Measurements from ENCODE around the gene GKN1. TPM values are rescaled to one million over a fixed set of nuclear protein-coding genes. Genes with fewer than 3 reads are reported as not detected.

GKN1 gene, protein sequence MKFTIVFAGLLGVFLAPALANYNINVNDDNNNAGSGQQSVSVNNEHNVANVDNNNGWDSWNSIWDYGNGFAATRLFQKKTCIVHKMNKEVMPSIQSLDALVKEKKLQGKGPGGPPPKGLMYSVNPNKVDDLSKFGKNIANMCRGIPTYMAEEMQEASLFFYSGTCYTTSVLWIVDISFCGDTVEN
- not detected in 2 replicates for total RNA-seq (2014; rRNA removed; shearing (Covaris generic))

GRCh38 chr2:68974251-68974650 lies at the start of gene GKN1:
GKN1 (plus strand) TSS chr2:68974636; CDS start chr2:68974678, 42 bp downstream.
- no peak for DNase-seq

GRCh38 chr2:68925295-68925896 lies 49.0 kb upstream of the GKN1 start:
- Histone ChIP-seq H3K36me3 (replicated peaks; ENCODE audit: control insufficient read depth, insufficient read depth, low read length) (no peaks in the 10 kb centered on the region), H3K27me3 (ENCODE audit: control insufficient read depth, insufficient read depth, low read length) (no peaks in the 10 kb centered on the region), H3K4me3 (ENCODE audit: insufficient read depth, low read depth, low read length) (no peak overlapping the region)
- peak; percentile 65 for DNase-seq

More at GRCh38 chr2:68974251-68974650, at the start of gene GKN1:
- Histone ChIP-seq H3K4me3 (ENCODE audit: insufficient read depth, low read depth, low read length) (no peak within 1 kb of the TSS), H3K36me3 (replicated peaks; ENCODE audit: control insufficient read depth, insufficient read depth, low read length) (no peaks in the 10 kb centered on the region), H3K27me3 (ENCODE audit: control insufficient read depth, insufficient read depth, low read length) (no peaks in the 10 kb centered on the region)

- Histone ChIP-seq H3K4me3 (ENCODE audit: insufficient read depth, low read depth, low read length) (no peak overlapping the region), H3K27me3 (ENCODE audit: control insufficient read depth, insufficient read depth, low read length) (no peaks in the 10 kb centered on the region), H3K36me3 (replicated peaks; ENCODE audit: control insufficient read depth, insufficient read depth, low read length) (no peaks in the 10 kb centered on the region)
- no peak for DNase-seq
These were observed 47.6 kb upstream of the GKN1 start for GRCh38 chr2:68926796-68927195.

DNA sequence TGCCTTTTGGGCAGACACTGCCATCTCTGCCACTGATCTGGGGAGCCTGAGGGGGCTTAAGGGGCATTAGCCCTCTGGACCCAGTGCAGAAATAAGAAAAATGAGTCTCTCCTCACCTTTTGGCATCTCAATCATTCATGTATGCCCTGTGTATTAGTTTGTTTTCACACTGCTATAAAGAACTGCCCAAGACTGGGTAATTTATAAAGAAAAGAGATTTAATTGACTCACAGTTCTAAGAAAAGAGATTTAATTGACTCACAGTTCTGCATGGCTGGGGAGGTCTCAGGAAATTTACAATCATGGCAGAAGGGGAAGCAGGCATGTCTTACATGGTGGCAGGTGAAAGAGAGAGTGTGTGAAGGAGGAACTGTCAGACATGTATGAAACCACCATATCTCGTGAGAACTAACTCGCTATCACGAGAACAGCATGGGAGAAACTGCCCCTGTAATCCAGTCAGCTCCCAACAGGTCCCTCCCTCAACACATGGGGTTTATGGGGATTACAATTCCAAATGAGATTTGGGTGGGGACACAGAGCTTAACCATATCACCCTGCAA lies 43.2 kb upstream of the GKN1 start:
- Histone ChIP-seq H3K4me3 (ENCODE audit: insufficient read depth, low read depth, low read length) (no peak overlapping the region), H3K27me3 (ENCODE audit: control insufficient read depth, insufficient read depth, low read length) (no peaks in the 10 kb centered on the region), H3K36me3 (replicated peaks; ENCODE audit: control insufficient read depth, insufficient read depth, low read length) (no peaks in the 10 kb centered on the region)
- DNase-seq: no peak

DNA sequence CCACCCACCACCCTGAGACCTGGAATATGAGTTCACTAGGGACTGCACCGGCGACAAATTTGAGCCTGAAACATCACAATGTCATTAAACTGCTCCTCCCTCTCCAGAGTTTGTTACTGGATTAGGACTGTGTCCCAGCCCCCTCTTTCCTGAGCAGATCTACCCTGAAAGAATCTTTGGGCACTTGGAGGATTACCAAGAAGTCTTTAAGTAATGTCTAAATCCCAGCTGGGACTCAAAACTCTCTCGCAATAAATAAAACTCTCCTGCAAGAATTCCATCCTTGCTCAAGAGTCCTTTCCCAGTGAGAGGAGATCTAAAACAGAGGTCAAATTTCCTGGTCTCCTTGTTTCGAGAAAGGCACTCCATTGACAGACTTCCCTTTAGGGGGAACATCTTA lies 42.6 kb upstream of the GKN1 start:
- no peak for DNase-seq
- Histone ChIP-seq H3K36me3 (replicated peaks; ENCODE audit: control insufficient read depth, insufficient read depth, low read length) (no peaks in the 10 kb centered on the region), H3K27me3 (ENCODE audit: control insufficient read depth, insufficient read depth, low read length) (no peaks in the 10 kb centered on the region), H3K4me3 (ENCODE audit: insufficient read depth, low read depth, low read length) (no peak overlapping the region)

DNA sequence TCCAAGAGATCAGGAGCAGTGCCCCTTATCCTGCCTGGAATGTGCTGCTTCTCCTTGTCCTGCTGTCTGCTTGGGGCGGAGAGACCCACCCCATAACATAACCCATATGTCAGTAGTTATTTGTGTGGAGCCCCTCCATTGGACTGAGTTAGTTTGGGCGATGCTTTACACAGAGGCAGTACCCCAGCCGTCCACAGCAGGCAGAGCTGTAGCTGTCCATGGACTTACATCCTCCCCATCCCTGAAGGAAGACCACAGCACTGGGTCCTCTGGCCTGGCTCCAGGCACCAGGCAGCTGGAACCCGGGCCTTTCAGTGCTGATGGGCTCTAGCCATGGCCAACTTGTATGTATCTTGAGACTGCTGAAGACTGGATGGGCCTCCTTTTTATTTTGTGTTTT lies 42.0 kb upstream of the GKN1 start:
- no peaks in the 10 kb centered on the region for H3K27me3 ChIP-seq (ENCODE audit: control insufficient read depth, insufficient read depth, low read length)
- no peaks in the 10 kb centered on the region for H3K36me3 ChIP-seq (replicated peaks; ENCODE audit: control insufficient read depth, insufficient read depth, low read length)
- H3K4me3 ChIP-seq (ENCODE audit: insufficient read depth, low read depth, low read length): no peak overlapping the region
- DNase-seq: no peak

GRCh38 chr2:68934021-68934420 lies 40.4 kb upstream of the GKN1 start:
- Histone ChIP-seq H3K4me3 (ENCODE audit: insufficient read depth, low read depth, low read length) (no peak overlapping the region), H3K36me3 (replicated peaks; ENCODE audit: control insufficient read depth, insufficient read depth, low read length) (no peaks in the 10 kb centered on the region), H3K27me3 (ENCODE audit: control insufficient read depth, insufficient read depth, low read length) (no peaks in the 10 kb centered on the region)
- no peak for DNase-seq

DNA sequence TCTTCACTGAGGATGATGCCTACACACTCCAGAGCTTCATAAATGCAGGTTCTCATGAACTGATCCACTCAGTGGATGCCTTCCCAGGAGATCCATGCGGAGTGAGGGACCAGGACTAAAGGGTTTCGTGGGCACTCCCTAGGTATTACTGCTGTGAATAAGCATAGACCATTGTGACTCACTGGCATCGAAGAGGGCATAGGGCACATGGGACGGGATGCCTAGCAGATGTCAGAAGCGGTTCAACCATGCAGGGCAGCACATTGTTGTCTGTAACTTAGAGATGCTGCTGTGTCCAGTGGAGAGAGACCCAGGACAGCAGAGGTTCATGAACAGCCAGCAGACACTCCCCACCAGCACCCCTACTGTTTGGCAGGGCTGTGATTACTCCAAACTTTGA lies 39.0 kb upstream of the GKN1 start:
- H3K36me3 ChIP-seq (replicated peaks; ENCODE audit: control insufficient read depth, insufficient read depth, low read length): no peaks in the 10 kb centered on the region
- no peak overlapping the region for H3K4me3 ChIP-seq (ENCODE audit: insufficient read depth, low read depth, low read length)
- no peaks in the 10 kb centered on the region for H3K27me3 ChIP-seq (ENCODE audit: control insufficient read depth, insufficient read depth, low read length)
- DNase-seq: no peak

- Histone ChIP-seq H3K36me3 (replicated peaks; ENCODE audit: control insufficient read depth, insufficient read depth, low read length) (no peaks in the 10 kb centered on the region), H3K4me3 (ENCODE audit: insufficient read depth, low read depth, low read length) (no peak overlapping the region), H3K27me3 (ENCODE audit: control insufficient read depth, insufficient read depth, low read length) (no peaks in the 10 kb centered on the region)
- DNase-seq: no peak
These were observed 38.0 kb upstream of the GKN1 start for GRCh38 chr2:68936427-68936826.

DNA sequence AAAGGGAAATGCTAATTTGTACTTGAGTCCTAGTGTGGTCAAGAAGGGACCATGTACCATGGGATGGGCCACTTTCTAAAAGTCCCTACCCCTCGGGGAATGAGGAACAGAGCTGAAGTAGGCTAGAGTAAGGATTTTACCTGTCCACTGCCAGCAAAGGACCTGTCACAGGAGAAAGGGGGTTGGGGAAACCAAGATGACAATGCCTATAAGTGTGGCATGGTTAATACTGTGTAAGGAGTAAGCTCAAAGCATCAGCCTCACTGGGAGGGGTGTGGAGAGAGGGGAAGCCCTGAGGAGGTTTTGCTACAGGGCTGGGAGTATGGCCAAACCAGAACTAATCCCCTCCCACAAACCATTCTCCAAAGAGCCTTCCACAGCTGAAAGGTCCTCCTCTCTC lies 37.5 kb upstream of the GKN1 start:
- Histone ChIP-seq H3K27me3 (ENCODE audit: control insufficient read depth, insufficient read depth, low read length) (no peaks in the 10 kb centered on the region), H3K4me3 (ENCODE audit: insufficient read depth, low read depth, low read length) (no peak overlapping the region), H3K36me3 (replicated peaks; ENCODE audit: control insufficient read depth, insufficient read depth, low read length) (no peaks in the 10 kb centered on the region)
- no peak for DNase-seq

DNA sequence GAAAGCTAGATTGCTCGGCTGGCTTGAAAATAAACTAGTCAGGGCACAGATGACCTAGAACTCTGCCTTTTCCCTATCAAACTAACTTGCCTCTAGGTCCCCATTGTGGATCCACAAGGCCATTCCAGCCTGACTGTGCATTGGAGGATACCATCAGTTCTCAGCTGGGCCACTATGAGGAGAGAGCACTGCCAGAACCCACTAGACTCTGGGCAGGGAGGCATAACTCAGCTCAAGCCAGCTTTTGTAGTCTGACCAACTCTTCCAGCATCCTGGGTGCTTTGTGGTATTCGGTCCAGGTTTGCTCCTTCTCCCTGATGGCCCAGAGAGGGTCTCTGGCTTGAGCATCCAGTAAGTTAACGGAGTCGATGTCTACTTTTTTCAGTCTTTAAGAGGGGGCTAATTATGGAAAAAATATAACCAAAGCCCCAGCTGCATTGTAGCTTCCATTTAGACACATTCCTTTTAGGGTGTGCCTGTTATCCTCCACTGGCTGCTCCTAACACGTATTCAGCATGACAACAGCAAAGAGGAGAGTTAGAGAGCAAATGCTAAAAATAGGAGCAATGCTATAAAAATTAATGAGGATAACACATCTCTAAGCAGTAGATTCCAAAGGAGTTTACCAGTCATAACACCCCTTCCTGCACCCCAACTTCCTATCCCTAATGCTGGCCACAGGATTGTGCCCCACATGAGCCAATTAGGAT lies 36.9 kb upstream of the GKN1 start:
- H3K4me3 ChIP-seq (ENCODE audit: insufficient read depth, low read depth, low read length): no peak overlapping the region
- no peak for DNase-seq
- no peaks in the 10 kb centered on the region for H3K27me3 ChIP-seq (ENCODE audit: control insufficient read depth, insufficient read depth, low read length)
- H3K36me3 ChIP-seq (replicated peaks; ENCODE audit: control insufficient read depth, insufficient read depth, low read length): no peaks in the 10 kb centered on the region

- no peaks in the 10 kb centered on the region for H3K36me3 ChIP-seq (replicated peaks; ENCODE audit: control insufficient read depth, insufficient read depth, low read length)
These were observed 35.5 kb upstream of the GKN1 start for GRCh38 chr2:68938938-68939337.

GRCh38 chr2:68939962-68940361 lies 34.5 kb upstream of the GKN1 start:
- no peak for DNase-seq

More at GRCh38 chr2:68938938-68939337, 35.5 kb upstream of the GKN1 start:
- H3K27me3 ChIP-seq (ENCODE audit: control insufficient read depth, insufficient read depth, low read length): no peaks in the 10 kb centered on the region
- DNase-seq: no peak
- no peak overlapping the region for H3K4me3 ChIP-seq (ENCODE audit: insufficient read depth, low read depth, low read length)

DNA sequence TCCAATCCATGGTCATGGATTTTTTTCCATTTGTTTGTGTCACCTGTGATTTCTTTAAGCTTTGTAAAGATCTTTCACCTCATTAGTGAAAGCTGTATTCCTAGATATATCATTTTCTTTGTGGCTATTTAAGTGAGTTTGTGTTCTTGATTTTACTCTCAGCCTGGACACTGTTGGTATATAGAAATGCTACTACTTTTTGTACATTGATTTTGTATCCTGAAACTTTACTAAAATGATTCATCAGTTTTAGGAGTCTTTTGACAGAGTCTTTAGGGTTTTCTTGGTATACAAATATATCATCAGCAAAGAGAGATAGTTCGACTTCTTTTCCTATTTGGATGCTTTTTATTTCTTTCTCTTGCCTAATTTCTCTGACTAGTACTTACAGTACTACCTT lies 34.1 kb upstream of the GKN1 start:
- Histone ChIP-seq H3K27me3 (ENCODE audit: control insufficient read depth, insufficient read depth, low read length) (no peaks in the 10 kb centered on the region), H3K36me3 (replicated peaks; ENCODE audit: control insufficient read depth, insufficient read depth, low read length) (no peaks in the 10 kb centered on the region), H3K4me3 (ENCODE audit: insufficient read depth, low read depth, low read length) (no peak overlapping the region)
- DNase-seq: no peak

More at GRCh38 chr2:68939962-68940361, 34.5 kb upstream of the GKN1 start:
- Histone ChIP-seq H3K36me3 (replicated peaks; ENCODE audit: control insufficient read depth, insufficient read depth, low read length) (no peaks in the 10 kb centered on the region), H3K27me3 (ENCODE audit: control insufficient read depth, insufficient read depth, low read length) (no peaks in the 10 kb centered on the region), H3K4me3 (ENCODE audit: insufficient read depth, low read depth, low read length) (no peak overlapping the region)

DNA sequence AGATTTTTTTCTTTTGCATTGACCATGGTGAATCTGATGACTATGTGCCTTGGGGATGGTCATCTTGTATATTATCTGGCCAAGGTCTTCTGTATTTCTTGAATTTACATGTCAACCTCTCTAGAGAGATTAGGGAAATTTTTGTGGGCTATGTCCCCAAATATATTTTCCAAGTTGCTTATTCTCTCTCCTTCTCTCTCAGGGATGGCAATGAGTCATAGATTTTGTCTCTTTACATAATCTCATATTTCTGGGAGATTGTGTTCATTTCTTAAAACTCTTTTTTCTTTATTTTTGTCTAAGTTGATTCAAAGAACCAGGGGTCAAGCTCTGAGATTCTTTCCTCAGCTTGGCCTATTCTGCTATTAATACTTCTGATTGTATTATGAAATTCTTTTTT lies 31.6 kb upstream of the GKN1 start:
- no peaks in the 10 kb centered on the region for H3K27me3 ChIP-seq (ENCODE audit: control insufficient read depth, insufficient read depth, low read length)
- no peaks in the 10 kb centered on the region for H3K36me3 ChIP-seq (replicated peaks; ENCODE audit: control insufficient read depth, insufficient read depth, low read length)
- DNase-seq: no peak
- H3K4me3 ChIP-seq (ENCODE audit: insufficient read depth, low read depth, low read length): no peak overlapping the region
